Posterior cingulate gyrus (tissue), 11 donors: Measurements from ENCODE around the gene SCFD2.
"Not testable (repeated sequence)": the region's sequence is repeated elsewhere in the genome, so short reads cannot be mapped to it uniquely, and the experiment has no call there.

ENCODE experiments used
- DNase-seq, 10 donors: peaks; one replicate each; pipeline versions ENCODE4 v3.0.0 to v3.0.0-alpha.2; 2020 to 2021; ENCODE audit warnings: mixed read lengths in 3 of 10
- intact Hi-C: fragments of 100-400 bp; cut with DNase I; formaldehyde crosslinking; loops from one replicate; pipeline ENCODE4 v1.15.1; 2023

Gene SCFD2

GRCh38 chr4:53064609-53065008, 301.3 kb downstream of the SCFD2 start:
- no peak for DNase-seq
- intact Hi-C loops: no loop called here

- DNase-seq: no peak
- intact Hi-C loops: no loop called here
Measured at GRCh38 chr4:53061091-53061850, 304.6 kb downstream of the SCFD2 start.

- no peak for DNase-seq
- intact Hi-C loops: no loop called here
Measured at GRCh38 chr4:53060278-53060677, 305.6 kb downstream of the SCFD2 start.

GRCh38 chr4:53059871-53060270, 306.0 kb downstream of the SCFD2 start:
- intact Hi-C loops: no loop called here
- no peak for DNase-seq

DNA sequence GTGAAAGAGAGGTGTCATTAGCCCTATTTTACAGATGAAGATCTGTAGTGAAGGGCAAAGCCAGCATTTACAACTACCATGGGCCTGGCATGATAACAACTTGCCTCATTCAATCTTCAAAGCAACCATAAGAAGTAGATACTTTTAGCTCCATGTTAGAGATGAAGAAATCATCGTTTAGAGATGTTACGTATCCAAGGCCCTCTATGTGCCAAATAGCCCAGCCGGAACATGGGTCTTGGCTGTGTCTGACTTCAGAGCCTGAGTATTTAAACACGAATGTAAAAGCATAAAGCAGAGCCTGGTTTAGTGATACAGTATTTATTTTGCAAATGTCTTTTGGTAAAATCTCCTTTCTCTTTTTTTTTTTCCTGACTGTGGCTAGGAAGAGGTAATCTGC, 306.6 kb downstream of the SCFD2 start:
- DNase-seq: no peak
- intact Hi-C loops: no loop called here

- intact Hi-C loops: no loop called here
- DNase-seq: no peak
Measured at GRCh38 chr4:53057679-53058078, 308.2 kb downstream of the SCFD2 start.

DNA sequence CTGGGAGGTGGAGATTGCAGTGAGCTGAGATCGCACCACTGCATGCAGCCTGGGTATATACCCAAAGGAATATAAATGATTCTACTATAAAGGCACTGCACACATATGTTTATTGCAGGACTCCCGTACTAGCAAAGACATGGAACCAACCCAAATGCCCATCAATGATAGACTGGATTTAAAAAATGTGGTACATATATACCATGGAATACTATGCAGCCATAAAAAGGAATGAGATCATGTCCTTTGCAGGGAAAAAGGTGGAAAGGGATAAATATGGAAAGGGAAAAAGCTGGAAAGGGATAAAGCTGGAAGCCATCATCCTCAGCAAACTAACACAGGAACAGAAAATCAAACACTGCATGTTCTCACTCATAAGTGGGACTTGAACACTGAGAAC, 308.8 kb downstream of the SCFD2 start:
- DNase-seq, intact Hi-C loops: not testable (repeated sequence)

GRCh38 chr4:53055716-53056403, 310.0 kb downstream of the SCFD2 start:
- intact Hi-C loops: no loop called here
- no peak for DNase-seq

DNA sequence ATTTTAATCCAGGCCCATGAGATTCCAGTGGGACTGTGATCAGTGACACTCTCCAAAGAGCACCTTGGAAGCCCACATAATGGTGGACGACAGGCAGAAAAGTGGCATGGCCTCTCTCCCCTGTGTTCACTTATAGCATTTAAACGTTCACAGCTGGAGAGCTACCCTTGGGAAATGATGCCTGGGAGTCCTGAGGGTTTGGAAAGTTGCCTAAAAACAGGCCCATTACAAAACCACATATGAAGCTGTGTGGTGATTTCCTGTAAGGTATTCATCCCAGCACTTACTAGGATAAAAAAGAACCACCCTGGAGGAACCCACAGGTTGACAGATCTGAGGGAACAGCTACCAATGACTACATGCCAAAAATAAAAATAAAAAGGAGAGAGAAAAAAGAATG, 310.6 kb downstream of the SCFD2 start:
- intact Hi-C loops: no loop called here
- DNase-seq: no peak

GRCh38 chr4:53050361-53050774, 315.5 kb downstream of the SCFD2 start:
- intact Hi-C loops: no loop called here
- no peak for DNase-seq

GRCh38 chr4:53049528-53049927, 316.3 kb downstream of the SCFD2 start:
- intact Hi-C loops: no loop called here
- DNase-seq: no peak

DNA sequence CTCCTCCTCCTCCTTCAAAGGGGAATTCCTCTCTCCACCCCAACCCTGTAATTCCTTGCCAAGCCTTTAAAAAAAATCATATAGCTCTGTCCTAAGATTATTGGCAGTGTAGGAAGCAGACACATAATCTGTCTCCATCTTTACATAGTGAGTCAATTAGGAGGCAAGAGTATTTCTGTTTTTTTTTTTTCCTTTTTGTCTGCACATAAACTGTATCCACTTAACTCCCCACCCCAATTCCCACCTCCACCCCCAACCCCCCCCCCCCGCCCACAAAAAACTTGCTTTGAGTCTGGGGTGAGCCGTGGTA, 321.3 kb downstream of the SCFD2 start:
- intact Hi-C loops: no loop called here
- DNase-seq: no peak

GRCh38 chr4:53043891-53044650, 321.8 kb downstream of the SCFD2 start:
- no peak for DNase-seq
- intact Hi-C loops: no loop called here

DNA sequence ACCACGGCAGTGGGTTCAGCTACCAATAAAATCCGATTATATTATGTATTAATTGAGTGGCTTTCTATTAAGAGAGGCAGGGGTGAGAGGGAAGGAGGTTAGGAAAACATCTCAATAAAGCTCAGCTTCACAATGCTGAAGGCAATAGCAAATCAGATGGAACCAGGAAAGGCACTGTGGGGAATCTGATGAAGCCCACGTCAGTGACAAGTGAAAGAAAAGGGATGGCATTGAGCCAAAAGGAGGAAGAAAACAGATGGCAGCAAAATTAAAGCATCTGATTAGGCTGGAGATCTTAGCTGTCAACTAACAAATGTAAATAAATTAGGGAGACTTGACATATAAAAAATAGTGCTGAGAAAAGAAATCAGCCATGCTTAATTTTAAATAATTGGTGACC, 322.8 kb downstream of the SCFD2 start:
- intact Hi-C loops: no loop called here
- DNase-seq: no peak

DNA sequence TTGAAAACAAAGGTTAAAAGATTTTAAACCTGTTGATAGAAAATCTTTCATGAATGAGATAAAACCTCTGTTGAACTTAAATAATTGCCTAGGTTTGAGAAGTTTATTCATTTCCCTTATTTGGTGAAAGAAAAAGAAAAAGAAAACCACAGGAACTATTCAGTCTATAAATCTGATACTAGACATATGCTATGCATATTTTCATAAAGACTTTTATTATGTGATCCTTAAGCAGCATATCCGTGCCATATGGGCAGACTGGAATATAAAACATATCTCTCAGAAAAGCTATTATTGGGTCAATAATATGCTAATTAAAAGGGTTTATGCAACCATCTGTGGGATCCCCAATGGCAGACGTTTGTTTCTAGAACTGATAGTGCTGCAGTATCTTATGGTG, 325.0 kb downstream of the SCFD2 start:
- intact Hi-C loops: no loop called here
- DNase-seq: no peak

DNA sequence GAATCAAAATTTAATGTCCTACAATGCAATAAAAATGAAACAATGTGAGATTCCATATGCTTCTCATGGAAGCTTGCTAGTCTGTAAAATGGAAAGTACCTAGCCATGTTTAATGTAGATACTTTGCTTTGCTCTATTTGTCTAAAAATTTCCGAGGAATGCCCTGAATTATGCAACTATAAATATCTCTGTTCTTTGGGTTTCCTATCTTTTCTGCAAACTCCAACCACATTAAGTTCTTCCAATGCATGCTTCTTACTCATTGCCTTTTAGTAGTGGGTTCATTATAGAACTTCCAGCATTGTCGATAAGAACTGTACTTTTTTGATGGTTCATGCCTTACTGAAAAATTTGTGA, 325.4 kb downstream of the SCFD2 start:
- intact Hi-C loops: no loop called here
- no peak for DNase-seq

DNA sequence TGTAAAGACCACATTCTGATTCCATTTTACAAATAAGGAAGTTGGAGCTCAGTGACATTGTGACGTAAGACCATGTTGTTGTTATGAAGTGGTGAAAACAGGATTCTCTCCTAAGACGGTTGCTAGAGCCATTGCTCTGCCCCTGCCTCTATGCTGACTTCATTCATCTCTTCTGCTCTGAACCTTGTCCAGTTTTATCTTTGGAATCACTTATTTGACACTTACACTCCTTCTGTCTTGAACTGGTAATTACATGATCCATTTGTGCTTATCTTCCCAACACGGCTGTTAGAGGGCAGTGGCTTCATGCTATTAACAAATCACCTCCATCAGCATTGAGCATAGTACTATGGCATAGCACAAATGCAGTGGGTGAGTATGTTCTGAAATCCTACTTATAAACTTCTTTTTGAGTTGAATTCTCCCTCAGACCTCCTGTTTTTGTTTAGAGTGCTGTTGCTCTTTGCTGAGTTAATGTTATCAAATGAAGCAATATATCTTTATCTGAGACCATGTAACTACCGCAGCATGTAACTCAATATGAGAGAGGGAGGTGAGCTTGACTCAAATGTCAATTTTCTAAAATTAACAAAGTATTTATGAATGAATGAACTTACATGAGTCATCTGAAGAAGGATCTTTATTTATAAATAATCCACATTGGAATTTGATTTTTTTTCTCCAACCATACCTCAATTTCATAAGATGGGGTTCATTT, 326.0 kb downstream of the SCFD2 start:
- DNase-seq: no peak
- intact Hi-C loops: no loop called here

DNA sequence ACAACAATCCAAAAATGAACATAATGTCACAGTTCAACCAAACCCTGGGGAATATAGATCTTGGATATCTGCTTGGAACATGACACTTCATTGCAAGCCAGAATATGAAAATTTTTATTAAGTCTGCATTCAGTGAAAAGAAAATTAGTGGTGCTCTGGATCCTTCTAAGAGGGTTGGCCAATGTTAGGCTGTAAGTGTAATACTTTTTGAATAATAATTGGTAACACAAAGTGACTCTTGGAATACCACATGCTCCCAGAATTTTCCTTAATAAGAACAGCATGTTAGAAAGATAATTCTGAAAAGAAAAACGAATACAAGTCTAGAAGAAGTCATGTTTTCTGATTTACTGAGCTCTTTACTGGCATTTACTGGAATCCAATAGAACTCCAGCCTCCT, 328.0 kb downstream of the SCFD2 start:
- intact Hi-C loops: no loop called here
- DNase-seq: no peak

DNA sequence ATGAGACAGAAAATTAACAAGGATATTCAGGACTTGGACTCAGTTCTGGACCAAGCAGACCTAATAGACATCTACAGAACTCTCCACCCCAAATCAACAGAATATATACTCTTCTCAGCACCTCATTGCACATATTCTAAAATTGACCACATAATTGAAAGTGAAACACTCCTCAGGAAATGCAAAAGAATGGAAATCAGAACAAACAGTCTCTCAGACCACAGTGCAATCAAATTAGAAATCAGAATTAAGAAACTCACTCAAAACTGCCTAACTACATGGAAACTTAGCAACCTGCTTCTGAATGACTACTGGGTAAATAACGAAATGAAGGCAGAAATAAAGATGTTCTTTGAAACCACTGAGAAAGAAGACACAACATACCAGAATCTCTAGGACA, 333.0 kb downstream of the SCFD2 start:
- intact Hi-C loops, DNase-seq: not testable (repeated sequence)

DNA sequence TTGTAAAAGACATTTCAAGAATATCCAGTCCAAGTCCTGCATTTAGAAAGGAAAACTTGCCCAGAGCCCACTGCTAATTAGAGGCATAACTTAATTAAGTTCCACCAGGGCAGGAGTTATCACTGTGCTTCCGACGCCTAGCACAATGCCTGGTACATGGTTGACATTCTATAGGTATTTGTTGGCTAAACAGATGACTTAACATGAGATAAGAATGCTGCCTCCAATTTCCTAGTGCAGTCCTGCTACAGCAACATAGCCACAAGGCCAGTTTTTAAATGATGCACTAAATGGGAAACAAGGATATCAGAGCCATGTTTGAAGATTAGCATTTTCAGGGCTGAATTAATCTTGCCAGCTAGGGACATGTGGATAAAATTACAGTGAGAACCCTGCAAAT, 339.6 kb downstream of the SCFD2 start:
- intact Hi-C loops: no loop called here
- DNase-seq: no peak

GRCh38 chr4:53023677-53024299, 342.1 kb downstream of the SCFD2 start:
- intact Hi-C loops: no loop called here
- no peak for DNase-seq
